Measurements from ENCODE around the gene ACLY. TPM values are rescaled to one million over a fixed set of nuclear protein-coding genes. Genes with fewer than 3 reads are reported as not detected.
A peak's percentile ranks its signal among the peaks of the same experiment; 100 is the strongest.

ACLY gene
- total and polyA plus RNA-seq, 2 of the 13 experiments (the other 11 are each of a cell fraction or from before 2014, with no cell fraction given), result 111 to 218 TPM

DNA sequence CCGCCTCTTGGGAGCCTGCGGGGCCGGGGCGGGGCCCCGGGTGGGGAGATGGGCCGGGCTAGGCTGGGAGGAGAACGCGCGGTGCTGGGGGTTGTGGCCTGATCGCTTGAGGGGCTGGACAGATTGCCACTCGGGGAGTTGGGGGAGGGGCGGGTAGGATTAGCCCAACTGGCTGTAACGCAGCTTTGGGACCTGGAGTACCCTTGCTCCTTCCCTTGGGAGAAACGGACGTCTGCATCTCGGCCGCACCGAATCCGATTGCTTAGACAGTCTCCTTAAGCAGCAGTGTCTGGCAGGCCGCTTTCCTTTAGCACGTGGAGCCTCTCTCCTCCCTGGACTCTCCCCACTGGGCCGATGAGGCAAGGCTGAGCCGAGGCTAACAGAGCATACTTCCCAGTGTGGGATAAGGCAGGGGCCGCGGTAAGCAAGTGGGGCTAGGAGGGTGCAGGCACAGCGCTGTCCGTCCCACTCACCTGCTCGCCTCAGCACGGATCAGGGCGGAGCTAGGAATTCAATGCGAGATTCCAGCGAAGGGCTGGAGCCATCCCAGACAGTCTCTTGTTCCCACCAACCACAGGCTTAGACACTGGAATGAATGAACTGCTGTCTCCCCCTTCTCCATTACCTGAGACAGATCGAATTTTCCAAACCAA is 540 bp upstream of the ACLY start (continued):
- TF ChIP-seq ZNF280D (CRISPR knock-in tag; IDR thresholded peaks at IDR 0.05), result no peak
- TF ChIP-seq CBX5 (CRISPR knock-in tag; IDR thresholded peaks at IDR 0.05; ENCODE audit: borderline replicate concordance), result no peak
- peak; percentile 57; the same call in 1 of the 2 replicates for TF ChIP-seq CENPT (CRISPR knock-in tag; IDR thresholded peaks at IDR 0.05; ENCODE audit: low read depth)
- TF ChIP-seq, protein P1, sequence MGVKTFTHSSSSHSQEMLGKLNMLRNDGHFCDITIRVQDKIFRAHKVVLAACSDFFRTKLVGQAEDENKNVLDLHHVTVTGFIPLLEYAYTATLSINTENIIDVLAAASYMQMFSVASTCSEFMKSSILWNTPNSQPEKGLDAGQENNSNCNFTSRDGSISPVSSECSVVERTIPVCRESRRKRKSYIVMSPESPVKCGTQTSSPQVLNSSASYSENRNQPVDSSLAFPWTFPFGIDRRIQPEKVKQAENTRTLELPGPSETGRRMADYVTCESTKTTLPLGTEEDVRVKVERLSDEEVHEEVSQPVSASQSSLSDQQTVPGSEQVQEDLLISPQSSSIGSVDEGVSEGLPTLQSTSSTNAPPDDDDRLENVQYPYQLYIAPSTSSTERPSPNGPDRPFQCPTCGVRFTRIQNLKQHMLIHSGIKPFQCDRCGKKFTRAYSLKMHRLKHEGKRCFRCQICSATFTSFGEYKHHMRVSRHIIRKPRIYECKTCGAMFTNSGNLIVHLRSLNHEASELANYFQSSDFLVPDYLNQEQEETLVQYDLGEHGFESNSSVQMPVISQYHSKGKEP (CRISPR knock-in tag; IDR thresholded peaks at IDR 0.05), result no peak; the same call in 1 of the 2 replicates
- TF ChIP-seq ZNF12 (CRISPR knock-in tag; IDR thresholded peaks at IDR 0.05), result no peak
- TF ChIP-seq ZNF780A (CRISPR knock-in tag; IDR thresholded peaks at IDR 0.05), result no peak
- no peak for TF ChIP-seq ZNF30 (CRISPR knock-in tag; IDR thresholded peaks at IDR 0.05)
- TF ChIP-seq ZC3H4 (CRISPR knock-in tag; IDR thresholded peaks at IDR 0.05; ENCODE audit: borderline replicate concordance), result no peak
- TF ChIP-seq NR0B2 (CRISPR knock-in tag; IDR thresholded peaks at IDR 0.05), result no peak
- TF ChIP-seq IKZF1 (IDR thresholded peaks at IDR 0.05), result no peak
- TF ChIP-seq ZNF766 (CRISPR knock-in tag; IDR thresholded peaks at IDR 0.05; ENCODE audit: borderline replicate concordance), result no peak
- TF ChIP-seq RCOR2 (CRISPR knock-in tag; IDR thresholded peaks at IDR 0.05), result no peak
- TF ChIP-seq ZNF383 (CRISPR knock-in tag; IDR thresholded peaks at IDR 0.05; ENCODE audit: borderline replicate concordance), result no peak; the same call in 1 of the 2 replicates
- TF ChIP-seq KLF15 (CRISPR knock-in tag; IDR thresholded peaks at IDR 0.05; ENCODE audit: borderline replicate concordance), result peak; percentile 44; the same call in 1 of the 2 replicates
- TF ChIP-seq ZNF121 (CRISPR knock-in tag; IDR thresholded peaks at IDR 0.05), result no peak
- TF ChIP-seq ZNF224 (CRISPR knock-in tag; IDR thresholded peaks at IDR 0.05), result peak; percentile 84; the same call in 1 of the 2 replicates
- TF ChIP-seq ZSCAN20 (CRISPR knock-in tag; IDR thresholded peaks at IDR 0.05; ENCODE audit: borderline replicate concordance), result peak; percentile 56; the same call in 1 of the 2 replicates
- TF ChIP-seq, protein P2, sequence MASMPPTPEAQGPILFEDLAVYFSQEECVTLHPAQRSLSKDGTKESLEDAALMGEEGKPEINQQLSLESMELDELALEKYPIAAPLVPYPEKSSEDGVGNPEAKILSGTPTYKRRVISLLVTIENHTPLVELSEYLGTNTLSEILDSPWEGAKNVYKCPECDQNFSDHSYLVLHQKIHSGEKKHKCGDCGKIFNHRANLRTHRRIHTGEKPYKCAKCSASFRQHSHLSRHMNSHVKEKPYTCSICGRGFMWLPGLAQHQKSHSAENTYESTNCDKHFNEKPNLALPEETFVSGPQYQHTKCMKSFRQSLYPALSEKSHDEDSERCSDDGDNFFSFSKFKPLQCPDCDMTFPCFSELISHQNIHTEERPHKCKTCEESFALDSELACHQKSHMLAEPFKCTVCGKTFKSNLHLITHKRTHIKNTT (CRISPR knock-in tag; IDR thresholded peaks at IDR 0.05), result no peak
- TF ChIP-seq RBFOX2 (IDR thresholded peaks at IDR 0.05; ENCODE audit: low read depth, low read length), result no peak; the same call in 1 of the 2 replicates
- TF ChIP-seq ARNT (IDR thresholded peaks at IDR 0.05), result no peak
- TF ChIP-seq ZBTB34 (CRISPR knock-in tag; IDR thresholded peaks at IDR 0.05), result peak; percentile 58; the same call in 1 of the 2 replicates
- TF ChIP-seq KDM2A (CRISPR knock-in tag; IDR thresholded peaks at IDR 0.05; ENCODE audit: borderline replicate concordance, low read depth), result peak; percentile 1; the same call in 1 of the 2 replicates

All from HepG2 (cell line).